AG08395 (cell line): Measurements from ENCODE around the gene CCDC74B.
"Not testable (repeated sequence)": the region's sequence is repeated elsewhere in the genome, so short reads cannot be mapped to it uniquely, and the experiment has no call there.

ENCODE experiments used
- DNase-seq: peaks from one replicate; pipeline ENCODE4 v3.0.0; 2012; ENCODE audit warnings: mixed read lengths, low spot score

The CCDC74B gene

GRCh38 chr2:130150181-130151144, 5.6 kb upstream of the CCDC74B start:
- DNase-seq = no peak

DNA sequence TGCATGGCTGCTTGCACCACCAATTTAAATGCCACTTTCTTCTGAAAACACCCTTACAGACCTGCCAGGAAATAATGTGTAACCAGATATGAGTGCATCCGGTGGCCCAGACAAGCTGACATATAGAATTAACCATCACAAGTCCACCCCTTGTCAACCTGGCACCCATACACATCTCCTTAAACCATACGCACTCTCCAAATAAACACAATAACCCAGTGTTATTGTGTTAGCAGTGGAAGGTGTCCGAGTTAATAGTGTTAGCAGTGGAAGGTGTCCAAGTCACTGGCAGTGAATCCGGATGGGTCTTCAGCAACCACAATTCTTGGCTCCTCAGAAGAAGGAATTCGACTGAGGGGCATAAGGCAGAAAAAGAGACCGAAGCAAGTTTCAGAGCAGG, 3.6 kb upstream of the CCDC74B start:
- not testable (repeated sequence) for DNase-seq

- not testable (repeated sequence) for DNase-seq
Measured at GRCh38 chr2:130143266-130144039, 1.5 kb downstream of the CCDC74B start.

DNA sequence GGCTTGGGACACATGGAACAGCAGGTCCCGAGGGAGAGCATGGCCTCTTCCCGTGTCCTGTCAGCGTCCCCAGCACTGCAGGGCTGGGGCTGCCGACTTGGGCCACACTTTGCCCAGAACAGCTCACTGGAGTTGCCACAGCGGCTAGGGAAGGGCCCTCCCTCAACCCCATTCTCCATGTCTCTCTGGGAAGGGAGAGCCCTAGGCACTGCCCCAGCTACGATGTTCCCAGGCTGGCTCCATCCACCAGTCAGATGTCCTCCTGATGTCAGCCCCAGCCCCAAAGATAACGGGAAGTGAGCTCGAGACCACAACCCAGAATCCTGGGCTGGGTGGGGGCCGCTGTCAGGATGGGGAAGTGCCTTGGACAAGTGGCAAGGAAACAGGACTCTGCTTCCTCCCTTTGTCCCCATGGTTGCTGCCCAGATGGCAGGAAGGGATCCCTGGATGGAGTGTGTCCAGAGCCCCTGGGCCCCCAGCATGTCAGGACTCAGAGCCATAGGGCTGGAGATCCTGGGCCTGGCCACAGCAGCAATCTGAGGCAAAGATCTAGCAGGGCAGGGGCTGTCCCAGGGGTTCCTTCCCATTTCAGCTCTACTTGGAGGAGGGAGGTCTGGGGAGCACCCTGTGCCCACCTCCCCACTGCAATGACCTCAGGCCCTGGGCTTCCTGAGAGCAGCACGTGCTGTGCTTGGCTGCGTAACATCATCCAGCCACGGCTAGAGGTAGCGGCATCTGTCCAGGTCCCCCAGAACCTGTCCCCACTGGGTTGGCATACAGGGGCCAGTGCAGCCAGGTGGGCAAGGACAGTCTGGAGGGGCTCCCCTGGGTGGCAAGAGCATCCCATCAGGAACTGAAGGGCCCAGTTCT, 2.3 kb downstream of the CCDC74B start:
- DNase-seq = not testable (repeated sequence)

- DNase-seq = not testable (repeated sequence)
Measured at GRCh38 chr2:130141645-130142370, 3.1 kb downstream of the CCDC74B start.

DNA sequence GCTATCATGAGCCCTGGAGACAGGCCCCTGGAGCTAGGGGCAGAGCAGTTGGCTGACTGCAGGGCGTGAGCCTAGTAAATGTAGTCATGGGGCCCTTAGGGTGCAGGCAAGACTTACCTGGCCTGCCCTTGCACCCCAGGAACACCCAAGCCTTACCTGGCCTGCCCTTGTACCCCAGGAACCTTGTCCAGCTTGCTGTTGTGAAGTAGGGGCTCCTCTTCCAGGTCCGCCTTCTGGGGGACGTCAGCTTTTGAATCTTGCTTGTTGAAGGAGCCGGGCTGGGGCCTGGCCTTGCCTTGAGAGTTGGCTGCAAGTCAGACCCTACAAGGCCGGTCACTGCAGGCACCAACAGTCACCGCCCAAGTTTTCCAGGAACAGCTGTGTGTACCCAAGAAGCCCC, 3.9 kb downstream of the CCDC74B start:
- not testable (repeated sequence) for DNase-seq

- DNase-seq = not testable (repeated sequence)
Measured at GRCh38 chr2:130140516-130140915, 4.4 kb downstream of the CCDC74B start.

GRCh38 chr2:130139331-130140280, 5.3 kb downstream of the CCDC74B start:
- DNase-seq = not testable (repeated sequence)

DNA sequence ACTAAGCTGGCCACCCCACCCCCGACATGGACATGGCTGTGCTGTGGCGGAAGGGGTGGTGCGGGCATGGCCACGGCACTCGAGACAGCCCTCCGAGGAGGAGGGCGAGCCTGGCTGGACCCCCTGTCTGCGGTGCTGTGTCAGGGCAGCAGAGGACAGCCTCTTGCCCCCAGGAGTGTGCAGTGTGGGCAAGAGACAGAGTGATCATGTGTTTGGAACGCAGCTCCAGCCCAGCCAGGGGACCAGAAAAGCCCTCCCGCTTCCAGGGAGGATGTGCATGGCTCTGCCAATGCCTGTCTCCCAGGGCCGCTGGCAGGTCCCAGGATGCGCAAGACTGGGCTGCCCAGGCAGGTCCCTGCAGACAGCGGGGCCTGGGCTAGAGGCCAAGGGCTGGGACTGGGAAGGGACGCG, 6.1 kb downstream of the CCDC74B start:
- DNase-seq = not testable (repeated sequence)

DNA sequence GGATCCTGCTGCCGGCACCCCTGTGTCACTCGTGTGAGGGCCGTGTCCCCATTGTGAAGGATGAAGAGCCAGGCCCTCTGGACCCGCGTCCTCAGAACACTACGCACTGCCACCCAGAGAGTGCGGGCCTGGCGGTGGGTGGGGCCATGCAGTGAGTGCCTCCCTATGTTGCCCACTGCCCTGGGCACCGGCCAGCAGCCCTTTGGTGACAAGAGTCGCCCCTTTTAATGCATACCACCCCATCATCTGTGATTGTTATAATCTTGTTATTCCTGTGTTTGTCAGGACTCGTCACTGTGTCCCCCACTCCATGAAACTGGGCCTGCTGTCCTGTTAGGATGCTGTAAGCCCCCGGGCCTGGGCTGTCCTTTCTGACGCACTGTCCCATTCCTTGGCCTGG, 6.6 kb downstream of the CCDC74B start:
- DNase-seq = not testable (repeated sequence)

DNA sequence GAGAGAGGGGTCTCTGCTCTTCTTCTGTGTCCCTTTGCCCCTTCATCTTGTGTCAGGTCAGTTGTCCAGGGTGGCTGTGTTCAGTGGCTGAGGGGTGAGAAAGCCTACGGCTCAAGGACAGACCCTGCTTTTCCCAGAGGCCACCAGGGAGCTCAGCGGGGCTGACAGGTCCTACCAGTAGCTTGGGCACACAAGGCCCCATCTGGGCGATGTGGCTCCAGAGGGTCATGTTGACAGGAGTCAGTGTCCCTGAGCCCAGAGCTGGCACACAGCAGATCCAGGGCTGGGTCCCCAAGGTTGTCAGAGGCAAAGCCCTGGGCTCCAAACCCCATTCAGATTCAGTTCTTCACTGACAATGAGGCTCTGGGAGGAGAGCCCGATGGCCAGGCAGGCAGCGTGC, 7.8 kb downstream of the CCDC74B start:
- DNase-seq = not testable (repeated sequence)

DNA sequence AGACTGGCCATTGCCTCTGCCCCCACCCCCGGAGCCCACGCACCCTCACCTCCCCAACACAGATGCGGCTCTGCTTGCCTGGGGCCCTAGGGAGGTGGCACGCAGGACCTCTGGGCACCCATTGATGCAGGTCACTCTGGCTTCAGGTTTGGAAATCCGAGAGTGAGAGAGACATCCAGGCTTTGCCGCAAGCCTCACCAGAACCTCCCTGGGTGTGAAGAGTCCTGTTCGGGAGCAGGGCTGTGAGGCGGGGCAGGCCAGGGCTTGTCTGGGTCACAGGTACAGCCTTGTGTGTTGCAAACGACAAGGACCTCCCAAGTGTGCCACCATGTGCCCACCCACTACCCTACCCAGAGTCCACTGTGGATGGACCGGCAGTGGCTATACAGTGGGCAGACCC, 8.4 kb downstream of the CCDC74B start:
- not testable (repeated sequence) for DNase-seq

- DNase-seq = no peak
Measured at GRCh38 chr2:130135692-130136541, 9.0 kb downstream of the CCDC74B start.

GRCh38 chr2:130129120-130129829, 15.6 kb downstream of the CCDC74B start, which contains the start of gene POTEF:
TSS of gene POTEF (minus strand) at chr2:130129222. CDS start at chr2:130120515, 8,707 bp downstream.
- DNase-seq = not testable (repeated sequence)

DNA sequence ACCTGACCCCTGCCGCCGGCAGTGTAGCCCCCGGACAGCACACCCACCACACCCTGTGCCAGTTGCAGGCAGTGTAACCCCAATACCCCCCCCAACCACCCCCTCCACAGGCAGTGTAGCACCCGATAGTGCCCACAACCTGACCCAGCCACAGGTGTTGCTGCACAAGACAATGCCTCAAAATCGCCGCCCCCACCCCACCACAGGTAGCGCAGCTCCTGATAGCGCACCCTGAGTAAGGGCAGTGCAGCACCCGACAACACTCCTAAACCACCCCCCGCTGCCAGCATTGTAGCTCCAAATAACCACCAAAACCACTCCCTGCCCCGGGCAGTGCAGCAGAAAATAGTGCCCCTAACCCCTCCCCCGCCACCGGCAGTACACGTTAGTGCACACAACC, 16.4 kb downstream of the CCDC74B start:
- DNase-seq = not testable (repeated sequence)

- DNase-seq = not testable (repeated sequence)
Measured at GRCh38 chr2:130127726-130128125, 17.2 kb downstream of the CCDC74B start.

DNA sequence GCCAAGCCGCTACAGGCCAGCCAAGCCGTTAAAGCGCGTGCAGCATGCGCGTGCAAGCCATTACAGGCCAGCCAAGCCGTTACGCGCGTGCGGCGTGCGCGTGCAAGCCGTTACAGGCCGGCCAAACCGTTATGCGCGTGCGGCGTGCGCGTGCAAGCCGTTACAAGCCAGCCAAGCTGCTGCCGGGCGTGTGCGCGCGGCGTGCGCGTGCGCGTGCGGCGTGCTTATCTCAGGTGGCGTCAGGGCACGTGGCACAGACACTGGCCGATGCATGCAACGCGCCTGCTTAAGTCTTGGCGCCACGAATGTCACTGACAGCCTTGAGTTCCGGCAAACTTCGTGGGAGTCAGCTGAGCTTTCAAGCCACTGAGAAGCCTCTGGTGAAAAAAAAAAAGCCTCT, 24.0 kb downstream of the CCDC74B start:
- DNase-seq = not testable (repeated sequence)
